B cell (primary cell): ENCODE results near the gene MBTD1.

Source experiments
- CTCF ChIP-seq: fragments of 200-600 bp; IDR thresholded peaks from one replicate; pipeline ENCODE4 v1.8.0; 2022; ENCODE audit warnings: antibody characterized with exemption, mild to moderate bottlenecking
- EZH2 ChIP-seq: IDR thresholded peaks from 2 replicates; pipeline ENCODE4 v1.6.1; 2012; ENCODE audit warnings: borderline replicate concordance, low read depth, mild to moderate bottlenecking, moderate library complexity, low read length; ENCODE audit not compliant: insufficient read depth, poor library complexity, severe bottlenecking

- TF ChIP-seq CTCF = no peak
- TF ChIP-seq EZH2 = no peak
Measured at GRCh38 chr17:51217946-51218345, 41.9 kb downstream of the MBTD1 start.
